Measurements from ENCODE around the gene SH3TC1.

Gene SH3TC1

GRCh38 chr4:8184061-8184460 is 15.0 kb upstream of the SH3TC1 start:
- no peak overlapping the region for H3K4me2 ChIP-seq (ENCODE audit: low read length)
- H3K27me3 ChIP-seq (ENCODE audit: control insufficient read depth, insufficient read depth, low read length) = no peaks in the 10 kb centered on the region
- H3K9ac ChIP-seq = no peak overlapping the region
- H3K27ac ChIP-seq = peak overlapping the region; percentile 53
- no peaks in the 10 kb centered on the region for H3K9me3 ChIP-seq (ENCODE audit: control insufficient read depth, low read length)
- no peak for TF ChIP-seq CTCF (IDR thresholded peaks at IDR 0.05)
- no peak overlapping the region for H3K4me3 ChIP-seq (ENCODE audit: low read depth, low read length)
- H3K79me2 ChIP-seq = no peaks in the 10 kb centered on the region
- no peaks in the 10 kb centered on the region for H3K4me1 ChIP-seq
- H3K36me3 ChIP-seq (ENCODE audit: control insufficient read depth, insufficient read depth, low read length) = no peaks in the 10 kb centered on the region
- no peak overlapping the region for H2AFZ ChIP-seq

- H3K36me3 ChIP-seq (ENCODE audit: control insufficient read depth, insufficient read depth, low read length) = no peaks in the 10 kb centered on the region
- no peaks in the 10 kb centered on the region for H3K4me1 ChIP-seq
- no peaks in the 10 kb centered on the region for H3K79me2 ChIP-seq
Measured at GRCh38 chr4:8185295-8185694, 13.8 kb upstream of the SH3TC1 start.

GRCh38 chr4:8185930-8186329 is 13.2 kb upstream of the SH3TC1 start:
- H3K79me2 ChIP-seq = no peaks in the 10 kb centered on the region
- H3K9me3 ChIP-seq (ENCODE audit: control insufficient read depth, low read length) = no peaks in the 10 kb centered on the region
- no peak for TF ChIP-seq CTCF (IDR thresholded peaks at IDR 0.05)
- H3K4me1 ChIP-seq = no peaks in the 10 kb centered on the region
- no peak overlapping the region for H3K4me2 ChIP-seq (ENCODE audit: low read length)
- H2AFZ ChIP-seq = no peak overlapping the region
- no peak overlapping the region for H3K27ac ChIP-seq
- no peaks in the 10 kb centered on the region for H3K27me3 ChIP-seq (ENCODE audit: control insufficient read depth, insufficient read depth, low read length)
- no peaks in the 10 kb centered on the region for H3K36me3 ChIP-seq (ENCODE audit: control insufficient read depth, insufficient read depth, low read length)
- H3K4me3 ChIP-seq (ENCODE audit: low read depth, low read length) = no peak overlapping the region
- no peak overlapping the region for H3K9ac ChIP-seq

More at GRCh38 chr4:8185295-8185694, 13.8 kb upstream of the SH3TC1 start:
- H3K4me2 ChIP-seq (ENCODE audit: low read length) = no peak overlapping the region
- H2AFZ ChIP-seq = no peak overlapping the region
- no peak overlapping the region for H3K4me3 ChIP-seq (ENCODE audit: low read depth, low read length)
- no peak for TF ChIP-seq CTCF (IDR thresholded peaks at IDR 0.05)
- H3K9me3 ChIP-seq (ENCODE audit: control insufficient read depth, low read length) = no peaks in the 10 kb centered on the region
- H3K27me3 ChIP-seq (ENCODE audit: control insufficient read depth, insufficient read depth, low read length) = no peaks in the 10 kb centered on the region
- H3K27ac ChIP-seq = no peak overlapping the region
- no peak overlapping the region for H3K9ac ChIP-seq

DNA sequence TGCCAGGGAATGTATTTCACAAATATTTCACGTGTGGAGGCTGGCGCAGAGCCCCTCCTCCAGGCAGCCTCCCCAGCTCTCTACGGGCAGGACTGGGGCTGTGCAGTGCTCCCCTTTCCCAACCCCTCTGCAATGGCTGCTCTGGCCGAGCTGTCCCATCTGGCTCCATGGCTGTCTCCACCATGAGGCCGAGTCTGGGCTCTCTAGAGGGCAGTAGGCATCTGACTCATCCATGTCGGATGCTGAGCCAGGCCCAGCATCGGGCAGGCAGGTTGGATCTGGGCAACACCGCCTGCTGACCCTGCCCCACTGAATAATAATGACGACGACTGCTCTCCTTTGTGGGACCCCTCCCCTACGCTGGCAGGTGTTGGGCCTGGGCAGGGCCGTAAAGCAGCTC is 11.0 kb upstream of the SH3TC1 start:
- no peaks in the 10 kb centered on the region for H3K9me3 ChIP-seq (ENCODE audit: control insufficient read depth, low read length)
- no peaks in the 10 kb centered on the region for H3K4me1 ChIP-seq
- H3K4me2 ChIP-seq (ENCODE audit: low read length) = no peak overlapping the region
- no peak overlapping the region for H3K9ac ChIP-seq
- no peaks in the 10 kb centered on the region for H3K36me3 ChIP-seq (ENCODE audit: control insufficient read depth, insufficient read depth, low read length)
- no peak for TF ChIP-seq CTCF (IDR thresholded peaks at IDR 0.05)
- H3K27me3 ChIP-seq (ENCODE audit: control insufficient read depth, insufficient read depth, low read length) = no peaks in the 10 kb centered on the region
- H3K27ac ChIP-seq = no peak overlapping the region
- no peaks in the 10 kb centered on the region for H3K79me2 ChIP-seq
- no peak overlapping the region for H2AFZ ChIP-seq
- no peak overlapping the region for H3K4me3 ChIP-seq (ENCODE audit: low read depth, low read length)

- TF ChIP-seq CTCF (IDR thresholded peaks at IDR 0.05) = no peak
Measured at GRCh38 chr4:8188743-8189550, 10.1 kb upstream of the SH3TC1 start.

More at GRCh38 chr4:8188743-8189550, 10.1 kb upstream of the SH3TC1 start:
- Histone ChIP-seq H3K4me3 (ENCODE audit: low read depth, low read length) (no peak overlapping the region), H3K9me3 (ENCODE audit: control insufficient read depth, low read length) (no peaks in the 10 kb centered on the region), H2AFZ (no peak overlapping the region), H3K27me3 (ENCODE audit: control insufficient read depth, insufficient read depth, low read length) (no peaks in the 10 kb centered on the region), H3K4me1 (no peaks in the 10 kb centered on the region), H3K27ac (no peak overlapping the region), H3K36me3 (ENCODE audit: control insufficient read depth, insufficient read depth, low read length) (no peaks in the 10 kb centered on the region), H3K79me2 (no peaks in the 10 kb centered on the region), H3K4me2 (ENCODE audit: low read length) (no peak overlapping the region), H3K9ac (no peak overlapping the region)
